Mesendoderm (in vitro differentiated cells): ENCODE measurements around the gene ZNF586.

ENCODE experiments used
- DNase-seq: peaks from one replicate; pipeline ENCODE4 v3.0.0; 2013
- H2AK5ac ChIP-seq: 2 replicates; pipeline ENCODE4 v1.6.1; 2013; ENCODE audit warnings: low read length, inconsistent platforms
- H2BK120ac ChIP-seq: 2 replicates; pipeline ENCODE4 v1.6.1; 2013; ENCODE audit warnings: low read depth, mild to moderate bottlenecking, low read length, moderate library complexity, mixed read lengths
- H2BK15ac ChIP-seq: replicated peaks from 2 replicates; pipeline ENCODE4 v1.6.1; 2013; ENCODE audit warnings: low read depth, mild to moderate bottlenecking, moderate library complexity
- H2BK5ac ChIP-seq: 2 replicates; pipeline ENCODE4 v1.6.1; 2013; ENCODE audit warnings: low read length, inconsistent platforms
- H3K18ac ChIP-seq: 2 replicates; pipeline ENCODE4 v1.6.1; 2013; ENCODE audit warnings: mild to moderate bottlenecking, low read length, mixed read lengths
- H3K23ac ChIP-seq: one replicate; pipeline ENCODE4 v1.6.1; 2013; ENCODE audit warnings: low read length
- H3K27ac ChIP-seq: 2 replicates; pipeline ENCODE4 v1.5.1; 2013; ENCODE audit warnings: low read depth, mild to moderate bottlenecking, inconsistent platforms, low read length, moderate library complexity
- H3K27me3 ChIP-seq: 2 replicates; pipeline ENCODE4 v1.6.1; 2013; ENCODE audit warnings: low read length, control low read depth, mild to moderate bottlenecking, inconsistent platforms; ENCODE audit not compliant: insufficient read depth, poor library complexity
- H3K36me3 ChIP-seq: 2 replicates; pipeline ENCODE4 v1.6.1; 2013; ENCODE audit warnings: low read length, inconsistent platforms; ENCODE audit not compliant: control insufficient read depth, insufficient read depth
- H3K4ac ChIP-seq: one replicate; pipeline ENCODE4 v1.6.1; 2013; ENCODE audit warnings: low read depth, mild to moderate bottlenecking, low read length, moderate library complexity
- H3K4me1 ChIP-seq: 2 replicates; pipeline ENCODE4 v1.6.1; 2013; ENCODE audit warnings: low read depth, low read length, inconsistent platforms; ENCODE audit not compliant: control insufficient read depth
- H3K4me2 ChIP-seq: 2 replicates; pipeline ENCODE4 v1.6.1; 2013; ENCODE audit warnings: low read length
- H3K4me3 ChIP-seq: 2 replicates; pipeline ENCODE4 v1.5.1; 2013; ENCODE audit warnings: mild to moderate bottlenecking, low read length
- H3K56ac ChIP-seq: one replicate; pipeline ENCODE4 v1.6.1; 2013; ENCODE audit warnings: low read length
- H3K79me1 ChIP-seq: 2 replicates; pipeline ENCODE4 v1.6.1; 2013; ENCODE audit warnings: low read length, inconsistent platforms
- H3K79me2 ChIP-seq: 2 replicates; pipeline ENCODE4 v1.6.1; 2013; ENCODE audit warnings: mild to moderate bottlenecking, low read length; ENCODE audit not compliant: control insufficient read depth, insufficient read depth
- H3K9ac ChIP-seq: 2 replicates; pipeline ENCODE4 v1.6.1; 2013; ENCODE audit warnings: low read length, inconsistent platforms
- H4K5ac ChIP-seq: one replicate; pipeline ENCODE4 v1.6.1; 2013; ENCODE audit warnings: low read length
- H4K8ac ChIP-seq: one replicate; pipeline ENCODE4 v1.6.1; 2013; ENCODE audit warnings: low read depth, mild to moderate bottlenecking, control low read depth, low read length, moderate library complexity
- WGBS: extraction: QIAGEN DNeasy Blood & Tissue Kit; methylation state at CpG from one replicate; pipeline ENCODE4 v1.1.7; 2013; ENCODE audit warnings: low lambda C conversion rate, missing lambda C conversion rate; ENCODE audit not compliant: insufficient coverage; ENCODE audit errors: extremely low coverage; 5-methylcytosine and 5-hydroxymethylcytosine counted together

Gene ZNF586

DNA sequence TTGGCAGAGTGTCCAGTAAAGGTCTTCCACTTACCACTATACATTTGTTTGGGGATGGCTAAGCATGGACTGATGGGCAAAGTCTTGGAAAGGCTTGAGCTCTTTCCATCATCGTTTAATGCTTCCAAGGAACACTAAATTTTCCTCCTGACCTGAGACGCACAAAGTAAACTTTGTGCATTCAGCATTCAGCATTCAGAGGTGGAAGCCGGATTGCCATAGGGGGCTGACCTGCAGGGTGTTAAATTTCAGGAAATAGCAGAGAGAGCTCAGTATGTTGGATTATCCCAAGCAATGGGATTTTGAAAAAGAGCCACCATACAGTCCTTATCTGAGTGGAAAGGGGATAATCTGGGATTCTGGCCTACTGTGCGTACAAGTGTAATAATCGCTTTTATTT is 31.2 kb downstream of the ZNF586 start:
- DNase-seq = peak; percentile 34
- Histone ChIP-seq H2BK120ac (no peak overlapping the region), H3K4ac (no peak overlapping the region), H3K4me1 (peaks cover 13% of the 10 kb centered on the region), H3K36me3 (no peaks in the 10 kb centered on the region), H3K56ac (peak overlapping the region; percentile 18), H3K23ac (peak overlapping the region; percentile 45), H2AK5ac (no peak overlapping the region), H3K9ac (no peak overlapping the region), H3K27me3 (no peaks in the 10 kb centered on the region), H2BK15ac (no peak overlapping the region), H3K4me3 (no peak overlapping the region), H3K79me2 (no peaks in the 10 kb centered on the region), H3K79me1 (peaks cover under 1% of the 10 kb centered on the region), H3K27ac (no peak overlapping the region), H3K18ac (no peak overlapping the region), H2BK5ac (no peak overlapping the region), H3K4me2 (no peak overlapping the region), H4K8ac (no peak overlapping the region), H4K5ac (no peak overlapping the region)
- WGBS = no CpG with 5 or more reads among the region's 5 CpGs

DNA sequence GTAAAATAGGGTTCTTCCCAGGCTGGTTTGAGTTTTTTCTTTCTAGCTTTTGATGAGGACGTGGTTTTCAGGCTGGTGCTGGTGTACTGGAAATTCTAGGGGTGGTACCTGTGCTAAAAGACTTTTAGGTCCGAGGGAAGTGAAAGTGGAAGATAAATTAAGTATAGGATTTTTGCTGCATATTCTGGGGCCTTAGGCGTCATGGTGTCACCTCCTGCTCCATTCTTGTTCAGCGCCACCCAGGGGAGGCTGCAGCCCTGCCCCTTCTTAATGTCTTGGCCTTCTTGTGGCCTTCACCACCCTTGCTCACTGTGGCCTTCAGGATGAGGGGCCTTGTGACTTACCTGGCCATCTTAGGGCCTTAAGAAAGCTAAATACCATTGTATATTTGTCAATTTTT is 32.8 kb downstream of the ZNF586 start:
- Histone ChIP-seq H3K36me3 (no peaks in the 10 kb centered on the region), H3K4ac (no peak overlapping the region), H2AK5ac (no peak overlapping the region), H3K27me3 (no peaks in the 10 kb centered on the region), H3K18ac (no peak overlapping the region), H3K79me2 (peaks cover 2% of the 10 kb centered on the region), H3K56ac (peak overlapping the region; percentile 42), H3K9ac (no peak overlapping the region), H3K4me1 (peaks cover 13% of the 10 kb centered on the region), H3K4me2 (no peak overlapping the region), H4K8ac (no peak overlapping the region), H3K23ac (no peak overlapping the region), H2BK5ac (no peak overlapping the region), H3K79me1 (peaks cover 2% of the 10 kb centered on the region), H2BK15ac (no peak overlapping the region), H3K4me3 (no peak overlapping the region), H3K27ac (no peak overlapping the region), H4K5ac (no peak overlapping the region), H2BK120ac (no peak overlapping the region)
- no CpG with 5 or more reads among the region's 4 CpGs for WGBS
- DNase-seq = peak; percentile 60

DNA sequence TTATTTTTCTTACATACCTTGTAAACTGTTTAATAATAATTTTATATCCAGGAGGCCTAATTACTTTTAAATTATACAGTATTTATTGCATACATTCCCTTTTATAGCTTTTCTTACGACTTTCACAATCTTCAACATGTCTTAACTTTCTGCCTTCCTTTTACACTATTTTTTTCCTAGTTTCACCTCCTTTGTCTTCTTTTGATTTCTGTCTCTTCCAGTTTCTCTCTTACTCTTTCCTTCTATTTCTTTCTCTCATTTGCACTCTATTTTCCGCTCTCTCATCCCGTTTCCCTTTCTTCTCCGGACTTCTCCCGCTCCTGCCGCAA is 33.8 kb downstream of the ZNF586 start:
- H2BK15ac ChIP-seq = no peak overlapping the region

DNA sequence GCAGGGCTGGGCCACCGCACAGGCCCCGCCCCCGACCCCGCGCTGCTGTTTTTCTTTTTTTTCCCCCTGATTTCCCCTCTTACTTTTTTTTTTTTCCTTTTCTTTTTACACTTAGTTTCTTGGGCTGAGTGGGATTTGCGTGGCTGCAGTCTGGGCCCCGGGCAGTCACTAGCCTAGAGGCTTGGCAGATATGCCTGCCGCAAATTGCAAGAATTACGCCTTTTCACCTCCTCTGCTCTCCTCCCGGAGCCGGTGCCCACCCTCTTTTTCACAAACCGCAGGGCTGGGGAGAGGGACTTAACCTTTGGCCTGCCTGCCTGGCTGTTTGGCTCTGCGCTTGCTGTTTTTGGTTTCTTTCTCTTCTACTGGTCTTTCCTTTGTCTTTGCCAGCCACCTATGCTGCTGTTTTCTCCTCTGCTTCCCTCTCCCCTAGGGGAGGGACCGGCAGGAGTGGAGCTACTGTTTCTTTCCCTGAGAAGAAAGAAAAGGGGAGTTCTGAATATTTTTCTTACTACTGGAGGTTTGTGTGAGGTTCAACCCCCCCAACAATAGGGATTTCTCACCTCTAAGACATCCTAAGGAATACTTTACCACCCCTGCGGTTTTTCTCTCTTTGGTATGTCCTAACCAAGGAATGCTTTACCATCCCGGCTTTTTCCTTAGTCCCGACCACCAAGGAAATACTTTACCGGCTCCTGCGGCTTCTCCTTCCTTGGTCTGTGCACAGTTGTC is 34.3 kb downstream of the ZNF586 start:
- Histone ChIP-seq H3K36me3 (peaks cover 4% of the 10 kb centered on the region), H4K8ac (no peak overlapping the region)
- DNase-seq = peak; percentile 96

More for the DNA sequence above, 33.8 kb downstream of the ZNF586 start:
- Histone ChIP-seq H3K4me3 (no peak overlapping the region), H3K56ac (peak overlapping the region; percentile 85), H3K27ac (peak overlapping the region; percentile 97), H3K18ac (peak overlapping the region; percentile 89), H3K79me2 (peaks cover 4% of the 10 kb centered on the region), H2AK5ac (no peak overlapping the region), H2BK120ac (no peak overlapping the region), H2BK5ac (no peak overlapping the region), H3K9ac (peak overlapping the region; percentile 84), H4K8ac (no peak overlapping the region), H3K23ac (no peak overlapping the region), H4K5ac (no peak overlapping the region), H3K4ac (no peak overlapping the region), H3K27me3 (no peaks in the 10 kb centered on the region), H3K4me2 (no peak overlapping the region), H3K4me1 (peaks cover 13% of the 10 kb centered on the region), H3K36me3 (peaks cover 1% of the 10 kb centered on the region), H3K79me1 (peaks cover 3% of the 10 kb centered on the region)
- DNase-seq = no peak
- no CpG with 5 or more reads among the region's 6 CpGs for WGBS

DNA sequence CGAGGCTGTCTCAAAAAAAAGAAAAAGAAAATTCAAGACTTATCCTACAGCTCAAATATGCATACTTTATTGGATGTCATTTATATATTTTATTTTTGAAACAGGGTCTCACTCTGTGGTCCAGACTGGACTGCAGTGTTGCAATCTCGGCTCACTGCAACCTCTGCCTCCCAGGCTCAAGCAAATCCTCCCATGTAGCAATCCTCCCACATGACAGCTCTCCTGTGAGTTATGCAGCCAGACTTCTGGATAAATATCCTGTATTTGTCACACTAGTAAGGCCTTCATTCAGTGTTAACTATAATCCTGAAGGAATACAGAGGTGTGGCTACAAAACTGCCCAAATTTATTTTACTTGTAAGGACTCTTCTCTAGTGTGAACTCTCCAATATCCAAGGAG is 38.1 kb downstream of the ZNF586 start:
- Histone ChIP-seq H3K4me3 (no peak overlapping the region), H3K79me1 (peaks cover 11% of the 10 kb centered on the region), H2BK120ac (no peak overlapping the region), H3K27ac (no peak overlapping the region), H3K9ac (no peak overlapping the region), H2BK15ac (no peak overlapping the region), H3K36me3 (peaks cover 5% of the 10 kb centered on the region), H3K4me2 (no peak overlapping the region), H3K56ac (no peak overlapping the region), H4K8ac (no peak overlapping the region), H2BK5ac (no peak overlapping the region), H3K27me3 (no peaks in the 10 kb centered on the region), H3K4ac (no peak overlapping the region), H3K4me1 (peaks cover 3% of the 10 kb centered on the region), H4K5ac (no peak overlapping the region), H3K23ac (no peak overlapping the region), H2AK5ac (no peak overlapping the region), H3K18ac (no peak overlapping the region), H3K79me2 (peaks cover 15% of the 10 kb centered on the region)
- no peak for DNase-seq
- WGBS = no CpG with 5 or more reads among the region's 2 CpGs

More for the DNA sequence above, 34.3 kb downstream of the ZNF586 start:
- Histone ChIP-seq H3K23ac (peak overlapping the region; percentile 80), H3K18ac (peak overlapping the region; percentile 89), H2BK15ac (no peak overlapping the region), H3K79me2 (peaks cover 4% of the 10 kb centered on the region), H3K4me1 (peaks cover 13% of the 10 kb centered on the region), H2AK5ac (no peak overlapping the region), H3K79me1 (peaks cover 6% of the 10 kb centered on the region), H4K5ac (no peak overlapping the region), H3K56ac (peak overlapping the region; percentile 85), H3K27me3 (no peaks in the 10 kb centered on the region), H3K4me2 (peak overlapping the region; percentile 72), H2BK120ac (peak overlapping the region; percentile 75), H3K27ac (peak overlapping the region; percentile 97), H2BK5ac (peak overlapping the region; percentile 54), H3K4me3 (peak overlapping the region; percentile 52), H3K9ac (peak overlapping the region; percentile 84), H3K4ac (peak overlapping the region; percentile 98)
- no CpG with 5 or more reads among the region's 19 CpGs for WGBS
